NCI-H1417 (cell line): ENCODE results near the gene NGLY1.

Source experiments
- DNase-seq, 3 experiments: peaks; one replicate each; lab custom pipeline; 2025; lab: John Stamatoyannopoulos, UW

The NGLY1 gene

DNA sequence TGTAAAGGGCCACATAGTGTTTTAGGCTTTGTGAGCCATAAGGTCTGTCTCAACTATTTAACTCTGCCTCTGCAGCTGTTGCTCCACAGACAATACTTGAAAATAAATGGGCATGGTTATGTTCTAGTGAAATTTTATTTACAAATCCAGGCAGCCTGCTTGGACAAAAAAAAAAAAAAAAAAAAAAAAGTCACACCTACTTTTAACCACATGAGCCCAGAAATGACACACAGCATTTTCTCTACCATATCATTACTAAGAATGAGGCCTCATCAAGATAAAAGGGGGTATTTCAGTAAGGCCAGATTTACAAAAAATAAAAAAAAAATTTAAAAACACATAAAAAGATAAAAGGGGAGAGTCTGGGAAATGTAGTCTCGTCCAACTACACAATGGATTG lies 1.7 kb upstream of the NGLY1 start:
- DNase-seq = no peak

DNA sequence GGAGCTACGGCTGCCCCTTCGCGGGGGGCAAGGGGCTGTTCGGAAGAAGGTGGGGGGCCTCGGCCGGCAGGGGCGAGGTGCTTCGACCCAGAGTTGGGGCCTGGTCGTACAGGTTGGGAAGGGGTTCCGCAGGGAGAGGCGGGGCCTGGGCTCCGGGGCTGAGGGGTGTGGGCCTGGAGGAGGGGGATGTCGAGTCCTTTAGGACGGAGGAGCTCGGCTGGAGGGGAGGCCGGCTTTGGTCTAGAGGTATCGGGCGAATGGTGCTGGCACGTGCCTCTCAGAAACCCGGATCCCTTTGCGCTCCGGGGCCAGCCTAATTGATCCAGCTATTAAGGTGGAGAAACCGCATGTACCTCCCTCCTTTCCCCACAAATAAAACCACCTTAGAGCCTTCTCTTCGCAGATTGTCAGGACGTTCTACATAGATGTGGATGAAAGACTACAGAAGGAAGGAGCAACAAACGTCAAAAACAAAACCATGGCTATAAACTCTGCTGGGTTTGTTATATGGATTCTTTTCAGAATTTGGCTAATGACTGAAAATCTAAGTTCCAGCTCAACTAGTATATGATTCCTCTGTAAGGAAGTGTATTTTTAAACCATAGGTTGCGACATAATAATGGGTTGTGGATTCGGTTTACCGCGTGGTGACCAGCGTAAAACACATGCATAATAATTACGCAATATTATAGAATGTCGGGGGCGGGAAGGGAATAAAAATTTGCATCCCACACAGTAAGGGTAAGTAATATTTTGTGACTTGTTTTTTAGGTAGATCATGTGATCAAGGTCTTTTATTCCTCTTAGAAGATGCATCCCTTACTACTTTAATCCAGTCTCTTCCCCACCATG lies 644 bp upstream of the NGLY1 start:
- DNase-seq = peak; percentile 0 to 80 (median 77)

DNA sequence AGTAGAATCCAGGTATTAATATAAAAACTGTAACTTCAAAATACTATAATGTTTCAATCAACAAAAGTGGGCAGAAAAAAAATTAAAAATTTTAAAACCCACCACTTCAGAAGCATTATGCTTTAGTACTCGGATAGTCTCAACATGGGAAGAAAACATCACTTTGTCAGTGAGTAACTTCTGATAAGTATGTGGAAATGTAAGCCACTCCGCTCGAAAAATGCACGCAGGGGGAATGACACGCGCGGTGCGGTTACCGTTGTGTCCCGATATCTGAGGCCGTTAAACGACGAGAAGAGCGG lies 656 bp downstream of the NGLY1 start:
- no peak for DNase-seq

DNA sequence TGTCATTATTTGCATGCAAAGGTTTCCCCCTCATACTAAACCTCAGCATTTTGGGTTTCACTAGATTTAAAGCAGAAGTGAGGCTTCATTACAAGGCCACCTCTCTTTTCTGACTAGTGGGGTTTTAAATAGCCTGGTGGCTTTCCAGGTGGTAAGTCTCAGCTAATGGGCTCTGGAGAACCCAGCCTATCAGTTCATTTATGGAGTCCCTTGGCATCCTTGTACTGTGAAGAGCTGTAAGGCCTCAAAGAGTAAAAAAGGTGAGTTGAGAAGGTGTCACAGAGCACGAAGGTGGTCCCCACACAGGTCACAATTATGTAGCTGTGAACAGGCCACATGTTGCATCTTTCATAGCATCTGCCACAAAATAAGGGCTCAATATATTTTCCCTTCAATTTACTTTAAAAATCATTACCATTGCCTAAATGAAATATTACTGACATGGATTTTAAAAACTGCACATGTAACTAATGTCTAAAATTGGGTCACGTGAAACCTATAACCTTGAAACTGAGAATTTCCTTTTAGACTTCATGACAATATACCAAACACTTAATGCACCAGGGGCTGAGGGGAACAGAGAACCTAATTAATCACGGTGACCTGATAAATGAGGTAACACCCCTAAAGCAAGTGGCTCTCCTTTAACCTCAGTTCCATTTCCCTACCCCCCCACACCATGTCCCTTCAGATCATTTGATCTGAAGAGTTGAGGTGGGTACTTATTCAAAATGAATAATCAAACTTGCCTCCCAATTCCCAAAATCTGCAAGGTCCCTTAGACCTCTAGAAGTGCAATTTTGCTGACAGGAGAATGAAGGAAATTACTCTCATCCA lies 1.3 kb downstream of the NGLY1 start:
- DNase-seq = peak in 1 of 3 experiments; percentile 1

DNA sequence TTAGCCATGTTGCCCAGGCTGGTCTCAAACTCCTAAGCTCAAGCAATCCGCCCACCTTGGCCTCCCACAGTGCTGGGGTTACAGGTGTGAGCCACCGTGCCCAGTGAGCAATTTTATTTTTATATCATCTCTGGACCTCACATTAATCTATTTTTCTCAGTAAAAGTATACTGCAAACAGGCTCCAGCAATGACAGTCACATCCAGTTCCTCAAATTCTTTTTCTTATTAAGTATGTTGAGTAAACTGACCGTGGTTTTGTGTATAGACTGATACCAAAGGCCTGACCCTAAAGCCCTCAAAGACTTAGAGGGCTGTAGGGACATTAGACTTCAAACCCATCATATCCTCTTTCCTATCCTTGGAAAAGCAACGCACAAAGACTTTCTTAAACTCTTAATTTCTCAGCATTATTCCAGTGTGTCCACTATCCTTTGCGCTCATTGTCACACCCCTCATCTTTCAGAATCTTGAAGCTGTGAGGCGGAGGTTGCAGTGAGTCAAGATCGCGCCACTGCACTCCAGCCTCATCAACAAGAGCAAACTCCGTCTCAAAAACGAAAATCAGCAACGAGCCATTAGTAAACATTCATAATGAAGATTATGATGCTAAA lies 2.0 kb downstream of the NGLY1 start:
- DNase-seq = no peak

DNA sequence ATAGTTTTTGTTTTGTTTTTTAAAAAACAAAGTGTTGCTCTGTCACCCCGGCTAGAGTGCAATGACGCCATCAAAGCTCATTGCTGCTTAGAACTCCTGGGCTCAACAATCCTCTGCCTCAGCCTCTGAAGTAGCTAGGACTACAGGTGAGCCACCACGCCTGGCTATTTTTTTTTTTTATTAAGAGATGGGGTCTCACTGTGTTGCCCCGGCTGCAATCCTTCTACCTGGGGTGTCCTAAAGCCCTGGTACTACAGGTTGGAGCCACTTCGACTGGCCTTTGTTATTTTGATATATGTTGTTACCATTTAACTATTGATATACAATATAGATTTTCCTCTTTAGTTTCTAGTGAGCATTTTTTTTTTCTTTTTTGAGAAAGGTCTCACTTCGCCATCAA lies 2.6 kb downstream of the NGLY1 start:
- DNase-seq = no peak

DNA sequence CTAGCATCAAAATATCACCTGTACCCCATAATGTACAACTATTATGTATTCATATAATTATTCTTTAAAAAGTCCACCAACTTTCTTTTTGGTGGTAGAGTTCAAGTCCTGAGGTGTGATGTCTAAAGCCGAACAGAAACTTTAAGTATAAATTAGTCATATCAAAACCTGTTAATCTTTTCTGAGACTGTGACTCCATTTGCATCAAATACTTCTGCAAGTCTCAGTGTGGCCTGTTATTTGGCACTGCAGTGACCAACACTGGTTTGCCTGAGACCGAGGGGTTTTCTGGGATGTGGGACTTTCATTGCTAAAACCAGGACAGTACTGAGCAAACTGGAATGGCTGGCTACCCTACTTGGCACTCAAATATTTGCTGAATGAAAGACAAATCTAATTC lies 7.3 kb downstream of the NGLY1 start:
- DNase-seq = no peak

DNA sequence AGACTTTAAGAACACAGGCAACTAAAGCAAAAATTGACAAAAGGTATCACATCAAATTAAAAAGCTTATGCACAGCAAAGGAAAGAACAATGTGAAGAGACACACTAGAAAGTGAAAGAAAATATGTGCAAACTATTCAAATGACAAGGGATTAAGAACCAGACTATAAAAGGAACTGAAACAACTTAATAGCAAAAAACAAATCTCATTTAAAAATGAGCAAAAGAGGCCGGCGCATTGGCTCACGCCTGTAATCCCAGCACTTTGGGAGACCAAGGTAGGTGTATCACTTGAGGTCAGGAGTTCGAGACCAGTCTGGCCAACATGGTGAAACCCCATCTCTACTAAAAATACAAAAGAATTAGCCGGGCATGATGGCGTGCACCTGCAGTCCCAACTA lies 14.4 kb downstream of the NGLY1 start:
- DNase-seq = no peak

DNA sequence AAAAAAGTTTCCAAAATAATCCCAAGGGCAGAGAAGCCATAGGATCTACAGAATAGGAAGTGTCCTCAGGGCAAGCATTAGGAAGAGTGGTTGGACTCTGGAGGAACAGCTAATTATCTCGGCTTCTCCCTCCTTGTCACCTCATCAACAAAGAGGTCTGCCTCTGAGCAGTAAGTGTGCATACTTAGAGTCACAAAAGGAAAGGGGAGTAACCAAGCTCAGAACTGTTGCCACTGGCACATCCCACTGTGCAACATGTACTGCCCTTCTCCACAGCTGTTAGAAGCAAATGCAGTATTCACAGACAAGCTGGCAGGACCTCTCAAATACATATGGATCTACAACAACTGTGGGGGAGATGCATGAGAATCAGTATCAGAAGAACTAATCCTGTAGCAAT lies 31.5 kb downstream of the NGLY1 start:
- no peak for DNase-seq

DNA sequence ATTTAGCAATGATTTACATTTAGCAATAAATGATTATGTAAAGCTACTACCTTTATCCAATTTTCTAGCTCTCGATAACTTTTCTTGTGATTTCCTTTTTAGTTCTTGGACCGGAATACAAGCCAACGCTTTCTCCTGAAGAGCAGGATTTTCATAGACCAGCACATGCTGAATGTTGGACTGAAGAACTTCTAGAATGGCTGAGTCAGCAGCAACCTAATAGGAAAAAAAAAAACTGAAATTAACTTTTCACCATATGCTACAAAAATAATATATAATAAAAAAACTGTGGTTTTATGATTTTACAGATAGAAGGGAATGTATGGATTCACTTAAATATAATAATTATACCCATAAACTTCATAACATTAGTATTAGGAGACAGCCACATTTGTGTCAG lies 32.2 kb downstream of the NGLY1 start:
- no peak for DNase-seq

DNA sequence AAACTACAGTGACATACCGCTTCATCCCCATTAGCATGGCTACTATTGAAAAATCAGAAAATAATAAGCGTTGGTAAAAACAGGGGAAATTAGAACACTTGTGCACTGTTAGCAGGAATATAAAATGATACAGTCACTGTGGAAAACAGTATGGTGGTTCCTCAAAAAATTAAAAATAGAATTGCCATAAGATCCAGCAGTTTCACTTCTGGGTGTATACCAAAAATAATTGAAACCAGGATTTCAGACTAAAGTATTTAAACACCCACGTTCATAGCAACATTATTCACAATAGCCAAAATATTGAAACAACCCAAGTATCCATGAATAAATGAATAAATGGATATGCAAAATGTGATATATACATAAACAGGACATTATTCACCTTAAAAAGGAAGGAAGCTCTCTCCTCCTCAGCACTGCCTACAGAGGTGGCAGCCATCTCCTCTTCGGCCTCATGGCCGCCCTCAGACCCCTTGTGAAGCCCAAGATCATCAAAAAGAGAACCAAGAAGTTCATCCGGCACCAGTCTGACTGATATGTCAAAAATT lies 34.1 kb downstream of the NGLY1 start:
- DNase-seq = no peak

DNA sequence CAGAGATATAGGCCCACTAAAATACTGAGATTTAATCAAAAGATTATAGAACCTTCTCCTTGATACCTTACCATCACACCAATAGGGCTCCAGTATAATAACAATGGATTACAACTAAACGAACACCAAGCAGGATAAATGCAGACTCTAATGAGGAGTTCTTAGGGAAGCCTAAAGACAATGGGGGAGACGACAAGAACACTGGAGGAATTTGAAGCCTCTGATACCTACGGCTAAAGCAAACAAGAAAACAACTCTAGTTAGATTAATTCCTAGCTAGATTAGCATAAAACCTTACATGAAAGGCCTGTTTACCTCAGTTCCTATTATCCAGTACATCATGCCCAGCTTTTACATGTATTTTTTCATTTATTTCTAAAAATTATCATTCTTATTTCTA lies 35.1 kb downstream of the NGLY1 start:
- no peak for DNase-seq

DNA sequence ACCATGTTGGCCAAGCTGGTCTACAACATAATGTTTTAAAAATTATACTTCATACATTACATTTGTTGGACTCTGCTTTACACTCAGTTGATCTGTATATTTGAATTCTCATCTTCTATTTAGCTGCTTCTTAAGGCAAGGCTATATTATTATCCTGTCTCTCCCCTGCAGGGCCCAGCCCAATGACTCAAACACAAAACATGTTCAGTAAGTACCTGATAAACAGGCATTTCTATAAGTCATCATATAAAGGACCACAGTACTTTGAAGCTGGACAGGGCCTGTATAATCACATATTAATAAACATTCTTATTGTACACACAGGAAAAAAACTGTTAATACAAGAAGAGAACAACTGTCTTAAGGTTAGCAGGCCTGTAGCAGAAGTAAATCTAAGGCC lies 36.2 kb downstream of the NGLY1 start:
- DNase-seq = no peak

DNA sequence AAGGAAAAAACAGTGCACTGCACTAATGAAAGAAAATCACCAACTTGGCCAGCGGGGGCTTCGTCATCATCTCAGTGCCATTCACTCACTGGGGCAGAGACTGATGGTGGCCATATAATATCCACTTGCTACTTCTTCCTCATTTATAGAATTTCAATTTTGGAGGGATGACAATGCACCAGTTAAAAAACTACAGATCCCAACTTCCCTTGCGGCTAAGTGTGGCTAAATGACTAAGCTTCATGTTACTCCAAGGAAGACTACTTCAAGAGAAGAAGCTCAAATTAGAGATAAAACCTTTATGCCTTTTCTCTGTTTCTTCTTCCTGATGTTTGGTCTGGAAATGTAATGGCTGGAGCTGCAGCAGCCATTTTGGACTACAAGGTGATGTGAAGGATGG lies 38.8 kb downstream of the NGLY1 start:
- no peak for DNase-seq

DNA sequence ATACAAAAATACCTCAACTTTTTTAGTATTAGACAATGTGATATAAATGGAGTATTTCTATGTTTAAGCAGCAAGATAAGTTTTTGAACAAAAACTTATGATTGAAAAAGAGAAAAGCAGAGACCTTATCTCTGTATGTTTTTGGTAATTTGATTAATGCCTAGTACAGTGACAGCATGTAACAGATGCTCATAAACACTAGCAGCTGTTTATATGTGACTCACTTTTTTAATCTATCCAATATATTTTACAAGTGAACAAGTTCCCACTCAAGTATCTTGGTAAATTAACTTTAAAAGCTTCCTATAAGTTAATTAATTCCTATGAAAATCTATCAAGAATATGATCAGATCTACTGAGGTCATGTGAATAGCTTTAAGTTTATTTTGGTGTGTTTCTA lies 55.1 kb downstream of the NGLY1 start:
- DNase-seq = no peak

DNA sequence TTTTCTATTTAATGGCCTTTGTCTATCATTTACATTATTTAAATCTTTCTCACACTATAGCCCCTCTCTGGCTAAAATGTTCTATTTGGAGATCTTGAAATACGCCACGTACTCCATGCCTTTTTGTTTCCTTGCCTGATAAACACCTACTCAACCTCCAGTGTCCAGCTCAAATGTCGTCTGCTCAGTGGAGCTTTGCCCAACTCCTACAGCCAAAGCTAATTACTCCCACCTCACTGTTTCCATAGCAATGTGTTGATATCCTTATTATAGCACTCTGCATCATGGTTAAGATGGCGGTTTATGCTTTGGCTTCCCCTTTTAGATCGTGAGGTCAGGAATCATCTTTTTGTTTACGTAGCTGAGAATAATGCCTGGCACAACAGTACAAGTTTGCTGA lies 55.9 kb downstream of the NGLY1 start:
- peak in 1 of 3 experiments; percentile 24 for DNase-seq

DNA sequence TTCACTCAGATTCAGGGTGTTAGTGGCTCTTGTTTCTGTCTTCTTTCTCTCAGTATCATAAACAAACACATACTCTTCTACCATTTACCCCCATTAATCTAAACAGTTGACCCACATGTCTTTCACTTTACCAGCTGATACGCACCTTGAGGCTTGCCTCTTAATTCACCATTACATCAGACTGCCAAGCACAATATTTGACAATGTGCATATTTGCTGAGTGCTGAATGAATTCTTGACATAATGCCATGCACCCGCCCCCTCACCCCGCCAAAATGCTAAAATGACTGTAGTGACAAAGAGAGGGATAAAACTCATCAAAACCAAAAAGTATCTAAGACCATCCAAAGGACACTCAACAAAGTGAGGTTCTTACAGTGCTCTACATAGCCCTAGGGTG lies 57.4 kb downstream of the NGLY1 start:
- no peak for DNase-seq

DNA sequence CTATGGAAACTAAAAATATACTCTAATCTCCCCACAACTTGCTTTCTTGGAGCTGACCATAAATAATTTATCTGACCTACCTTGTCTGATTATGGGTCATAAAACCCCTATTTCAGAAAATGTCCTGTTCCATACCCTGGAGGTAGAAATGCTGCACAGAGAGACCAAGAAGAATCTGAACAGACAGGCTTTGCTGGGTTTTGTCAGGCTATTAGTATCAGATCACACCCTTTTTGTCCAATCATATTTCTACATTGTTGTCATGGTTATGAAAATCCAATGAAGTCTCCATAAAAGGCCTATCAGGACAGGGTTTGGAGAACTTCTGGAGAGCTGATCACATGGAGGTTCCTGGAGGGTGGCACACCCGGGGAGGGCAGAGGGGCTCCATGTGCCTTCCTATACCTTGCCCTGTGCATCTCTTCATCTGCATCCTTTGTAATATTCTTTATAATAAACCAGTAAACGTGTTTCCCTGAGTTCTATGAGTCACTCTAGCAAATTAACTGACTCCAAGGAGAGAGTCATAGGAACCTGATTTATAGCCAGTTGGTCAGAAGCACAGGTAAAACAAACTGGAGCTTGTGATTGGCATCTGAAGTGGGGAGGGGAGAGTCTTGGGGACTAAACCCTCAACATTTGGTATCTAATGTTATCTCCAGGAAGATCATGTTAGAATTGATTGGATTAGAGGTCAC lies 58.1 kb downstream of the NGLY1 start:
- DNase-seq = no peak

DNA sequence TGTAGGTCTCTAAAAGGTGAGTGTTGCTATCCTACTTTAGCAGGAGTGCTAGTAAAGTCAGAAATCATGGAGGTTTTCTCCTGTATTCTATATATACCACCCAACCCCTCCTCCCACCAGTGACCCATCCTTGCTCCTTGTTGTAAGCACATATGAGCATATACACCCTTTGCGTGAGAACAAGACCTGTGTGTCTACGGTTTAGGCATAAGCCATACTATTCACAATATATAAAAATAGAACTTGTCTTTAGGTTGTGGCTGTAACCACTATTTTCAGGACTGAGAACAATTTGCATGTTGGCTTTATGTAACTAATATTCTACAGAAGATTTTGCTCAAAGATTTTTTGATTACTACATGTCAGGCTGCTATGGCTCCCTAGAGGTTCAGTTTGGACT lies 59.4 kb downstream of the NGLY1 start:
- DNase-seq = no peak

DNA sequence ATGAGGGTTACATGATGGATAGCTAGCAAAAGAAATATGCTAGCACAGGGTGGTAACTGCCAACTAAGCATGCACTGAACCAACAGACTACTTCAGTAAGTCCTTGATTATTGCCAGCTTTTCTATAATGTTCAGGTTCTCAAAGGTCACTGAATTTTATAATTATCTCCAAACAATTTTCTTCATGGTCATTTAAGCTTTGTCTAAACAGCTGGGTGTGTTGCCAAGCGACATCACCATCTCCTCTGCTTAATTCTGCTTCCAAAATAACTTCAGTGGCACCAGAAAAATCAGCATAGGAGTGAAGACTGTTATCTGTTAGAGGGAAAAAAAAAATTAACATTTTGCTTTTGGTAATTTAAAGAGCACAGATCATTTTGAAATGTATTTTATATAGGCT lies 63.9 kb downstream of the NGLY1 start:
- DNase-seq = peak in 1 of 3 experiments; percentile 55

DNA sequence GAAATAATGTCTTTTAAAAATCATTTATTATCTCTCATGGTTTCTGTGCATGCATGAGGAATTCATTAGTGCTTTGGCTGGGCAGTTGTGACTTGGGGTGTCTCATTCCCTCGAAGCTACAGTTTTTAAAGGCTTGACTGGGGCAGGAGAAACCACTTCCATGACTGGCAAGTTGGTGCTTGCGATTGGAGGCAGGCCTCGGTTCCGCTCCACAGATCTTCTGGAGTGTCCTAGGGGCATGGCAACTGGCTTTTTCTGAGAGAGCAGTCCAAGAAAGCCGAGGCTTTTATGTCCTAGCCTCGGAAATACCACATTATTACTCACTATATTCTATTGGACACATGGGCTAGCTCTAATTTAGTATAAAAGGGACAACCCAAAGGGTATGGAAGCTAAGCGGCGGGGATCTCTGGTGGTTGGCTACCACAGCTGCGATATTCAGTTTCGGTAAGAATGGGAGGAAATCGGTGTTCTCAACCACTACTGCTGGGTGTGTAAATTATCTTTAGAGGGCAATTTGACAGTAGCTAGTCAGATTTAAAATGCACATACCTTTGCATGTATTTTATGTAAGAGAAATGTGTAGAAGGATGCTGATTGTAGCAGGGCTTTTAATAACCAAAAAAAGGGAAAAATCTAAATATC lies 69.8 kb downstream of the NGLY1 start:
- peak in 1 of 3 experiments; percentile 0 for DNase-seq

DNA sequence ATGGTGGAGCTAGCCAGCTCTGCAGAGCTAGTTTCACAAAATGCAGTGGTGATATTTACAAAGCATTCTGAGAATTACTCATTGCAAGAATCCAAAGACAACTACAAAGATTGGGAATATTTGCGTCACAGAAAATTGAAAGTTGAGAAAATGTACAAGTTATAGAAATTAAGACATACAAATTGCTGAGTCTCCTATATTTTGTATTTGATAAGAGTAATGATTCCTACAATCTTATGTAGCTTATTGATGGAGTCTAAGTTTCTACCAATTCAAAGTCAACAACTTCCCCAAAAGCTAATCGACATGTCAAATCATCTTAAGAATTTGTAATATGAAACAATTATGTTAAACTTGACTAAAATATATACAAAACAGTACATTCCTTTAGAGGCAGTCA lies 72.2 kb downstream of the NGLY1 start:
- no peak for DNase-seq
